ENCODE data around the gene TMEFF2. TPM values are rescaled to one million over a fixed set of nuclear protein-coding genes. Genes with fewer than 3 reads are reported as not detected.

Gene TMEFF2, protein sequence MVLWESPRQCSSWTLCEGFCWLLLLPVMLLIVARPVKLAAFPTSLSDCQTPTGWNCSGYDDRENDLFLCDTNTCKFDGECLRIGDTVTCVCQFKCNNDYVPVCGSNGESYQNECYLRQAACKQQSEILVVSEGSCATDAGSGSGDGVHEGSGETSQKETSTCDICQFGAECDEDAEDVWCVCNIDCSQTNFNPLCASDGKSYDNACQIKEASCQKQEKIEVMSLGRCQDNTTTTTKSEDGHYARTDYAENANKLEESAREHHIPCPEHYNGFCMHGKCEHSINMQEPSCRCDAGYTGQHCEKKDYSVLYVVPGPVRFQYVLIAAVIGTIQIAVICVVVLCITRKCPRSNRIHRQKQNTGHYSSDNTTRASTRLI
- total RNA-seq: 0.13 TPM in 1 of 2 replicates, not detected in the other

DNA sequence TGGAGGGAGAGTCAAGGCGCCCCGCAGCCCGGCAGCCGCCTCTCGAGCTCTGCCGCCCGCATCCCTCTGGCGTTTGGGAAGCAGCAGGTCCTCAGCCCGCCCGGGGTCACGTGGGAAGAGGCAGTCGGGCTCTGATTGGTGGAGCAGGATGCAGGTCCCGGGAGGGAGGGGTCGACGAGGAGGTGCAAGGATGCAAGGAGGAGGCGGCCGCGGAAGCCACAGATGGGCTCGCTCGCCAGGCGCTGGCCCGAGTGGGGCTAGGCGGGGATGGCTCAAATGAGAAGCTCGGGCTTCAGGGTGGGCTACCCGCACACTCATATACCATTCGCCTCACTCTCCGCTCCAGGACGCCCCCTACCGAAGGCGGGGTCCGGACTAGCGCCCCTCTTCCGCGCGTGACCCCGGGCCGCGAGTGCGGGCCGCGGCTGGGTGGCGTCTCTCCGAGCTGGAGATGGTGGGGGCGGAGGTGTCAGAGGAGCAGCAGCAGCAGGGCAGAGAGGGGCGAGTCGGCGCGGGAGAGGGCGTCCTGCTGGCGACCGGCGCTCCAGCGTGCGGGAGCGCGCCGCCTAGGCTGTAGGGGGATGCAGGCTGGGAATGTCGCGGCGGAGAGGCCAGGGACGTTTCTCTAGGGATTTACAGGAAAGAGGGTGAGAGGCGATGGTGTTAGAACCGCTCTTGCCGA is at the start of gene TMEFF2:
TSS of gene TMEFF2 (minus strand) at position 68 of the 682 bp plus-strand sequence. CDS start 409 bp downstream, outside the sequence.

